Measurements from ENCODE around the gene GRID1.

The GRID1 gene

DNA sequence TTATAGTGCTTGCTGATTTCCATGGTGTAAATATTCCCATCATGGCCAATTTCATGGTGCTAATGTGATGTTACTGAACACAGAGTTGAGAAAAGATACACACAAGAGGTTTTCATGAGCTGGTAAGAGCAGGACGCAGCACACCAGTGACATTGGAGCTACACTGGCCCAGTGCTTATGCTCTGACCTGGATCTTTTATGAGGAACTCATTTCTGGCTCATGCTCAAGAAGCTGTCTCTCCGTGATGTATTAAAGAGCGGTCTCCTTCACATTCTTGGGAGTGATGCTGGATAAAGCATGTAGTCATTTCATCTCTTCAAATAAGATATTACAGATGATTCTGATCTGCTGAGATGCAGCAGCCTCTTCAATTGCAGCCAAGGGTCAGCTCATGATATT is 785.2 kb downstream of the GRID1 start:
- POLR2A ChIA-PET, result no interaction called here
- H3K9me3 ChIP-seq (ENCODE audit: control insufficient read depth, insufficient read depth, low read depth, low read length), result no peaks in the 10 kb centered on the region
- no peaks in the 10 kb centered on the region for H3K4me1 ChIP-seq (ENCODE audit: control insufficient read depth, insufficient read depth, low read length)
- CTCF ChIA-PET, result no interaction called here
- no peak overlapping the region for H3K4me3 ChIP-seq (ENCODE audit: low read depth, low read length)
- no peak overlapping the region for H3K27ac ChIP-seq (ENCODE audit: extremely low read depth, low read depth, low read length)
- no peaks in the 10 kb centered on the region for H3K36me3 ChIP-seq (ENCODE audit: control insufficient read depth in 2 of 2, insufficient read depth in 1 of 2, low read length in 2 of 2)
- TF ChIP-seq ZNF791 (tag by site-specific recombination; IDR thresholded peaks at IDR 0.05), result no peak
- TF ChIP-seq, protein P1, sequence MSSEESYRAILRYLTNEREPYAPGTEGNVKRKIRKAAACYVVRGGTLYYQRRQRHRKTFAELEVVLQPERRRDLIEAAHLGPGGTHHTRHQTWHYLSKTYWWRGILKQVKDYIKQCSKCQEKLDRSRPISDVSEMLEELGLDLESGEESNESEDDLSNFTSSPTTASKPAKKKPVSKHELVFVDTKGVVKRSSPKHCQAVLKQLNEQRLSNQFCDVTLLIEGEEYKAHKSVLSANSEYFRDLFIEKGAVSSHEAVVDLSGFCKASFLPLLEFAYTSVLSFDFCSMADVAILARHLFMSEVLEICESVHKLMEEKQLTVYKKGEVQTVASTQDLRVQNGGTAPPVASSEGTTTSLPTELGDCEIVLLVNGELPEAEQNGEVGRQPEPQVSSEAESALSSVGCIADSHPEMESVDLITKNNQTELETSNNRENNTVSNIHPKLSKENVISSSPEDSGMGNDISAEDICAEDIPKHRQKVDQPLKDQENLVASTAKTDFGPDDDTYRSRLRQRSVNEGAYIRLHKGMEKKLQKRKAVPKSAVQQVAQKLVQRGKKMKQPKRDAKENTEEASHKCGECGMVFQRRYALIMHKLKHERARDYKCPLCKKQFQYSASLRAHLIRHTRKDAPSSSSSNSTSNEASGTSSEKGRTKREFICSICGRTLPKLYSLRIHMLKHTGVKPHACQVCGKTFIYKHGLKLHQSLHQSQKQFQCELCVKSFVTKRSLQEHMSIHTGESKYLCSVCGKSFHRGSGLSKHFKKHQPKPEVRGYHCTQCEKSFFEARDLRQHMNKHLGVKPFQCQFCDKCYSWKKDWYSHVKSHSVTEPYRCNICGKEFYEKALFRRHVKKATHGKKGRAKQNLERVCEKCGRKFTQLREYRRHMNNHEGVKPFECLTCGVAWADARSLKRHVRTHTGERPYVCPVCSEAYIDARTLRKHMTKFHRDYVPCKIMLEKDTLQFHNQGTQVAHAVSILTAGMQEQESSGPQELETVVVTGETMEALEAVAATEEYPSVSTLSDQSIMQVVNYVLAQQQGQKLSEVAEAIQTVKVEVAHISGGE (tag by site-specific recombination; conservative IDR thresholded peaks at IDR 0.05; ENCODE audit: low read depth), result no peak
- no peak for TF ChIP-seq ZNF610 (tag by site-specific recombination; IDR thresholded peaks at IDR 0.05; ENCODE audit: borderline replicate concordance)
- TF ChIP-seq, protein P2, sequence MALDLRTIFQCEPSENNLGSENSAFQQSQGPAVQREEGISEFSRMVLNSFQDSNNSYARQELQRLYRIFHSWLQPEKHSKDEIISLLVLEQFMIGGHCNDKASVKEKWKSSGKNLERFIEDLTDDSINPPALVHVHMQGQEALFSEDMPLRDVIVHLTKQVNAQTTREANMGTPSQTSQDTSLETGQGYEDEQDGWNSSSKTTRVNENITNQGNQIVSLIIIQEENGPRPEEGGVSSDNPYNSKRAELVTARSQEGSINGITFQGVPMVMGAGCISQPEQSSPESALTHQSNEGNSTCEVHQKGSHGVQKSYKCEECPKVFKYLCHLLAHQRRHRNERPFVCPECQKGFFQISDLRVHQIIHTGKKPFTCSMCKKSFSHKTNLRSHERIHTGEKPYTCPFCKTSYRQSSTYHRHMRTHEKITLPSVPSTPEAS (tag by site-specific recombination; IDR thresholded peaks at IDR 0.05), result no peak
- no peak for TF ChIP-seq BCL11B (tag by site-specific recombination; IDR thresholded peaks at IDR 0.05; ENCODE audit: low read depth)
- TF ChIP-seq ZNF19 (tag by site-specific recombination; IDR thresholded peaks at IDR 0.05; ENCODE audit: low read depth), result no peak
- no peak for TF ChIP-seq ZNF747 (tag by site-specific recombination; IDR thresholded peaks at IDR 0.05)
- TF ChIP-seq ZNF596 (tag by site-specific recombination; IDR thresholded peaks at IDR 0.05), result no peak
- TF ChIP-seq ZNF138 (tag by site-specific recombination; IDR thresholded peaks at IDR 0.05; ENCODE audit: borderline replicate concordance), result no peak
- TF ChIP-seq ZNF132 (tag by site-specific recombination; IDR thresholded peaks at IDR 0.05; ENCODE audit: borderline replicate concordance), result no peak

DNA sequence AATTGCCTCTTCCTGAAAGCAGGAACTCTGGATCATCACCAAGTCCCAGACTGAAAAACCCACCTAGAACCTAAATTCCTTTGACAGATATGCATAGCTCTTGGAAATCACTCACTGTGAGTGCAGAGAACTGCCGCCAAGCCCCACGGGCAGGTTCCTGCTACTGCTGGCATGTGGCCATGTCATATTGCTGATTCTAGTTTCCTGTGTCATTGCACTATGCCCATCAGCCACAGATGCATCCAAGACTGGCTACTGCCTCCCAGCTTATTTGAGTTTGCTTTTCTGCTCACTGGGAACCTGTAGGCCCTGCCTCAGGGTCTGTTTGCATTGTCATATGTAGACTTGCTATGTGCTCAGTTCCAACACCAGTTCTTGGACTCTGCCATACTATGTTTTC is 786.0 kb downstream of the GRID1 start:
- TF ChIP-seq ZNF138 (tag by site-specific recombination; IDR thresholded peaks at IDR 0.05; ENCODE audit: borderline replicate concordance) (no peak), ZNF24 (tag by site-specific recombination; IDR thresholded peaks at IDR 0.05) (no peak), ZNF791 (tag by site-specific recombination; IDR thresholded peaks at IDR 0.05) (no peak), ZNF354C (tag by site-specific recombination; IDR thresholded peaks at IDR 0.05; ENCODE audit: borderline replicate concordance, low read depth) (no peak), ZNF214 (tag by site-specific recombination; IDR thresholded peaks at IDR 0.05; ENCODE audit: borderline replicate concordance) (no peak), ZNF776 (tag by site-specific recombination; IDR thresholded peaks at IDR 0.05; ENCODE audit: borderline replicate concordance) (no peak), KLF7 (tag by site-specific recombination; IDR thresholded peaks at IDR 0.05; ENCODE audit: borderline replicate concordance) (no peak), ZNF23 (tag by site-specific recombination; IDR thresholded peaks at IDR 0.05; ENCODE audit: borderline replicate concordance) (no peak), ZNF658 (tag by site-specific recombination; IDR thresholded peaks at IDR 0.05) (no peak), WT1 (tag by site-specific recombination; IDR thresholded peaks at IDR 0.05) (no peak), ZNF677 (tag by site-specific recombination; IDR thresholded peaks at IDR 0.05) (no peak)
- TF ChIP-seq, protein P3, sequence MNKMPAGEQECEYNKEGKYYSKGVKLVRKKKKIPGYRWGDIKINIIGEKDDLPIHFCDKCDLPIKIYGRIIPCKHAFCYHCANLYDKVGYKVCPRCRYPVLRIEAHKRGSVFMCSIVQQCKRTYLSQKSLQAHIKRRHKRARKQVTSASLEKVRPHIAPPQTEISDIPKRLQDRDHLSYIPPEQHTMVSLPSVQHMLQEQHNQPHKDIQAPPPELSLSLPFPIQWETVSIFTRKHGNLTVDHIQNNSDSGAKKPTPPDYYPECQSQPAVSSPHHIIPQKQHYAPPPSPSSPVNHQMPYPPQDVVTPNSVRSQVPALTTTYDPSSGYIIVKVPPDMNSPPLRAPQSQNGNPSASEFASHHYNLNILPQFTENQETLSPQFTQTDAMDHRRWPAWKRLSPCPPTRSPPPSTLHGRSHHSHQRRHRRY (tag by site-specific recombination; IDR thresholded peaks at IDR 0.05), result no peak
- TF ChIP-seq, protein P4, sequence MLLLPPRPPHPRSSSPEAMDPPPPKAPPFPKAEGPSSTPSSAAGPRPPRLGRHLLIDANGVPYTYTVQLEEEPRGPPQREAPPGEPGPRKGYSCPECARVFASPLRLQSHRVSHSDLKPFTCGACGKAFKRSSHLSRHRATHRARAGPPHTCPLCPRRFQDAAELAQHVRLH (tag by site-specific recombination; IDR thresholded peaks at IDR 0.05), result no peak
- TF ChIP-seq, protein P5, sequence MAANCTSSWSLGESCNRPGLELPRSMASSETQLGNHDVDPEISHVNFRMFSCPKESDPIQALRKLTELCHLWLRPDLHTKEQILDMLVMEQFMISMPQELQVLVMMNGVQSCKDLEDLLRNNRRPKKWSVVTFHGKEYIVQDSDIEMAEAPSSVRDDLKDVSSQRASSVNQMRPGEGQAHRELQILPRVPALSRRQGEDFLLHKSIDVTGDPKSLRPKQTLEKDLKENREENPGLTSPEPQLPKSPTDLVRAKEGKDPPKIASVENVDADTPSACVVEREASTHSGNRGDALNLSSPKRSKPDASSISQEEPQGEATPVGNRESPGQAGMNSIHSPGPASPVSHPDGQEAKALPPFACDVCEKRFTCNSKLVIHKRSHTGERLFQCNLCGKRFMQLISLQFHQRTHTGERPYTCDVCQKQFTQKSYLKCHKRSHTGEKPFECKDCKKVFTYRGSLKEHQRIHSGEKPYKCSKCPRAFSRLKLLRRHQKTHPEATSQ (tag by site-specific recombination; IDR thresholded peaks at IDR 0.05), result no peak
- CTCF ChIA-PET, result interaction anchor here (0.6 kb wide), 1 partner anchor 17 kb away, joined by 3 read pairs; no protein-coding TSS in a partner anchor
- H3K36me3 ChIP-seq (ENCODE audit: control insufficient read depth in 2 of 2, insufficient read depth in 1 of 2, low read length in 2 of 2), result no peaks in the 10 kb centered on the region

More for the DNA sequence above, 786.0 kb downstream of the GRID1 start:
- Histone ChIP-seq H3K4me1 (ENCODE audit: control insufficient read depth, insufficient read depth, low read length) (no peaks in the 10 kb centered on the region), H3K4me3 (ENCODE audit: low read depth, low read length) (no peak overlapping the region), H3K9me3 (ENCODE audit: control insufficient read depth, insufficient read depth, low read depth, low read length) (no peaks in the 10 kb centered on the region), H3K27ac (ENCODE audit: extremely low read depth, low read depth, low read length) (no peak overlapping the region)
- POLR2A ChIA-PET, result no interaction called here
